ENCODE results near the gene CCDC70. TPM values are rescaled to one million over a fixed set of nuclear protein-coding genes. Genes with fewer than 3 reads are reported as not detected.

Gene CCDC70
- total RNA-seq, 4 donors from 2014 or later: not detected

DNA sequence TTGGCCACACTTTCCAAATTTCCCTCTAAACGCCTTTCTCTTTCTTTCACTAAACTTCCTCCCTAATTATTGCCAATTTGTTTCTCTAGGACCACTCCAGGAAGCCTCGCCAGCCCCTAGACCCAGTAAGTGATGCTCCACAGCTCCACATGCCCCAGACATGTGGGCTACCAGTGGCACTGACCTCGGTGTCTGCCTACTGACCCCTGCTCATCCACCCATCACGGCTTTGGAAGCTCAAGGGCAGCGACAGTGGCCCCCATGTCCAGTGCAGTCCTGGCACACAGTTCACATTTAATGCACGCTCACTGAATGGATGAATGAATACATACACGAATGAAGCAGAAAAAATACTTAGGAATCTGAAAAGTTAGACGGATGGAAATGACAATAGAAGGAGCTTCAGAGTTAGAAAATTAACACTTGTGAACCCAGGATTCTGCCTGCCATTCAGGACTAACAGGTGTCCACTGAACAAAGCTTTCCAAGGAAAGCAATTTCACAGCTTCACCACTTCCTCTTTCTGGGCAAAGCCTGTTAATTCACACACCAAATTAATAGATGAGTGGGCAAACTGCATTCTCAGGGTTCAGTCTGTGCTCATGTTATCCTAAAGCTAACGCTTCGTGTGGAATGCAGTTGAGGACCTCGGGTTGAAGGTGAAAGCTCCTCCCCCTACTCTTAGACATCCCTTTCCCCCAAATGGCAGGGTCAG, 50.9 kb downstream of the CCDC70 start:
- ATAC-seq: no peak
- no peaks in the 10 kb centered on the region for H3K27me3 ChIP-seq
- no peak for TF ChIP-seq EP300 (IDR thresholded peaks at IDR 0.05)
- no peak for TF ChIP-seq CTCF (IDR thresholded peaks at IDR 0.05)
- no peak for TF ChIP-seq POLR2A (IDR thresholded peaks at IDR 0.05)
- no peak for TF ChIP-seq POLR2AphosphoS5 (IDR thresholded peaks at IDR 0.05)
- WGBS, 2 donors (ENCODE audit: low coverage in 1 of 2): 69 to 72% methylated on average over 3 to 10 of the region's 11 CpGs
- peaks cover 0 to 3% of the 10 kb centered on the region in 2 donors for H3K36me3 ChIP-seq
- no peaks in the 10 kb centered on the region for H3K4me1 ChIP-seq
- no peaks in the 10 kb centered on the region for H3K9me3 ChIP-seq
- no peak overlapping the region for H3K4me3 ChIP-seq
- no peak overlapping the region for H3K27ac ChIP-seq

GRCh38 chr13:51913421-51914136, 51.8 kb downstream of the CCDC70 start:
- no peak for TF ChIP-seq POLR2A (IDR thresholded peaks at IDR 0.05)
- TF ChIP-seq POLR2AphosphoS5 (IDR thresholded peaks at IDR 0.05): no peak
- no peak for TF ChIP-seq CTCF (IDR thresholded peaks at IDR 0.05)
- TF ChIP-seq EP300 (IDR thresholded peaks at IDR 0.05): no peak
- Histone ChIP-seq H3K4me3 (no peak overlapping the region), H3K27ac (no peak overlapping the region), H3K36me3 (peaks cover 0 to 3% of the 10 kb centered on the region in 2 donors), H3K4me1 (no peaks in the 10 kb centered on the region), H3K9me3 (no peaks in the 10 kb centered on the region), H3K27me3 (no peaks in the 10 kb centered on the region)
- 25 to 64% methylated on average over 1 to 3 of the region's 4 CpGs for WGBS, 2 donors (ENCODE audit: low coverage in 1 of 2)
- no peak for ATAC-seq

- Histone ChIP-seq H3K36me3 (peaks cover 0 to 3% of the 10 kb centered on the region in 2 donors), H3K27ac (no peak overlapping the region), H3K4me3 (no peak overlapping the region), H3K27me3 (no peaks in the 10 kb centered on the region), H3K9me3 (no peaks in the 10 kb centered on the region), H3K4me1 (no peaks in the 10 kb centered on the region)
- TF ChIP-seq POLR2A (IDR thresholded peaks at IDR 0.05) (no peak), EP300 (IDR thresholded peaks at IDR 0.05) (no peak), POLR2AphosphoS5 (IDR thresholded peaks at IDR 0.05) (no peak), CTCF (IDR thresholded peaks at IDR 0.05) (no peak)
- WGBS, 2 donors (ENCODE audit: low coverage in 1 of 2): 82 to 85% methylated on average over 4 to 5 of the region's 7 CpGs
- ATAC-seq: no peak
These were observed 52.3 kb downstream of the CCDC70 start for GRCh38 chr13:51914137-51914493.

Other genes starting within 250 kb of the CCDC70 start
- gene DHRS12, start 57.8 kb upstream of the CCDC70 start, total RNA-seq: 10 to 100 TPM in 3 of 4 donors, 1 to 10 TPM in 1; 9.2 to 23.3 (median 19.2) TPM
- gene TMEM272, start 16.8 kb upstream of the CCDC70 start, total RNA-seq: under 1 TPM in 2 of 4 donors, not detected in 2; 0.13 to 0.15 TPM
- gene ATP7B, start 149.5 kb downstream of the CCDC70 start, total RNA-seq: 1 to 10 TPM; 3.2 to 8.1 (median 6.7) TPM
- gene ALG11, start 150.4 kb downstream of the CCDC70 start, total RNA-seq: 10 to 100 TPM; 15.2 to 21.9 (median 19.6) TPM
- 10 to 100 TPM; 18.5 to 25.4 (median 19.8) TPM for gene UTP14C, start 162.7 kb downstream of the CCDC70 start, total RNA-seq